ENCODE measurements around the gene RNF130. TPM values are rescaled to one million over a fixed set of nuclear protein-coding genes. Genes with fewer than 3 reads are reported as not detected.

Gene RNF130
- polyA plus RNA-seq, 1 donor from 2014 or later = 48.7 TPM

GRCh38 chr5:180080486-180081280 is 9.1 kb upstream of the RNF130 start:
- H4K20me1 ChIP-seq (ENCODE audit: insufficient read depth) = no peaks in the 10 kb centered on the region
- H3F3A ChIP-seq (ENCODE audit: insufficient read depth, low read length, poor library complexity, severe bottlenecking) = no peaks in the 10 kb centered on the region
- H3K4me2 ChIP-seq (ENCODE audit: low read length) = no peak overlapping the region
- no peak overlapping the region for H3K4me3 ChIP-seq (ENCODE audit: low read length)
- TF ChIP-seq SMC3 (conservative IDR thresholded peaks at IDR 0.05; ENCODE audit: poor library complexity) = no peak
- TF ChIP-seq EP300 (conservative IDR thresholded peaks at IDR 0.05; ENCODE audit: poor library complexity, severe bottlenecking) = no peak
- no peak for TF ChIP-seq CTCF (IDR thresholded peaks at IDR 0.05; ENCODE audit: poor library complexity, severe bottlenecking)
- TF ChIP-seq RAD21 (conservative IDR thresholded peaks at IDR 0.05) = no peak
- TF ChIP-seq POLR2AphosphoS5 (IDR thresholded peaks at IDR 0.05) = no peak
- no peak for TF ChIP-seq TAF1 (IDR thresholded peaks at IDR 0.05; ENCODE audit: low read depth)
- TF ChIP-seq EZH2 (IDR thresholded peaks at IDR 0.05; ENCODE audit: borderline replicate concordance, insufficient read depth, low read length, poor library complexity, severe bottlenecking) = no peak
- TF ChIP-seq, protein P1, sequence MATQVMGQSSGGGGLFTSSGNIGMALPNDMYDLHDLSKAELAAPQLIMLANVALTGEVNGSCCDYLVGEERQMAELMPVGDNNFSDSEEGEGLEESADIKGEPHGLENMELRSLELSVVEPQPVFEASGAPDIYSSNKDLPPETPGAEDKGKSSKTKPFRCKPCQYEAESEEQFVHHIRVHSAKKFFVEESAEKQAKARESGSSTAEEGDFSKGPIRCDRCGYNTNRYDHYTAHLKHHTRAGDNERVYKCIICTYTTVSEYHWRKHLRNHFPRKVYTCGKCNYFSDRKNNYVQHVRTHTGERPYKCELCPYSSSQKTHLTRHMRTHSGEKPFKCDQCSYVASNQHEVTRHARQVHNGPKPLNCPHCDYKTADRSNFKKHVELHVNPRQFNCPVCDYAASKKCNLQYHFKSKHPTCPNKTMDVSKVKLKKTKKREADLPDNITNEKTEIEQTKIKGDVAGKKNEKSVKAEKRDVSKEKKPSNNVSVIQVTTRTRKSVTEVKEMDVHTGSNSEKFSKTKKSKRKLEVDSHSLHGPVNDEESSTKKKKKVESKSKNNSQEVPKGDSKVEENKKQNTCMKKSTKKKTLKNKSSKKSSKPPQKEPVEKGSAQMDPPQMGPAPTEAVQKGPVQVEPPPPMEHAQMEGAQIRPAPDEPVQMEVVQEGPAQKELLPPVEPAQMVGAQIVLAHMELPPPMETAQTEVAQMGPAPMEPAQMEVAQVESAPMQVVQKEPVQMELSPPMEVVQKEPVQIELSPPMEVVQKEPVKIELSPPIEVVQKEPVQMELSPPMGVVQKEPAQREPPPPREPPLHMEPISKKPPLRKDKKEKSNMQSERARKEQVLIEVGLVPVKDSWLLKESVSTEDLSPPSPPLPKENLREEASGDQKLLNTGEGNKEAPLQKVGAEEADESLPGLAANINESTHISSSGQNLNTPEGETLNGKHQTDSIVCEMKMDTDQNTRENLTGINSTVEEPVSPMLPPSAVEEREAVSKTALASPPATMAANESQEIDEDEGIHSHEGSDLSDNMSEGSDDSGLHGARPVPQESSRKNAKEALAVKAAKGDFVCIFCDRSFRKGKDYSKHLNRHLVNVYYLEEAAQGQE (IDR thresholded peaks at IDR 0.05; ENCODE audit: borderline replicate concordance) = no peak
- TF ChIP-seq MXI1 (conservative IDR thresholded peaks at IDR 0.05; ENCODE audit: poor library complexity, severe bottlenecking) = no peak
- H3K27me3 ChIP-seq (ENCODE audit: insufficient read depth, low read depth, low read length) = no peaks in the 10 kb centered on the region
- H2AFZ ChIP-seq (ENCODE audit: low read depth, low read length) = no peak overlapping the region
- H3K9me3 ChIP-seq (ENCODE audit: low read length) = no peaks in the 10 kb centered on the region
- no peak overlapping the region for H3K9ac ChIP-seq (ENCODE audit: low read length)
- no peak overlapping the region for H3K27ac ChIP-seq (ENCODE audit: low read length)
- no peaks in the 10 kb centered on the region for H3K9me2 ChIP-seq (ENCODE audit: insufficient read depth, low read length)
- no peaks in the 10 kb centered on the region for H3K79me2 ChIP-seq (replicated peaks; ENCODE audit: insufficient read depth, low read length)
- no peaks in the 10 kb centered on the region for H3K36me3 ChIP-seq (ENCODE audit: insufficient read depth, low read length)

DNA sequence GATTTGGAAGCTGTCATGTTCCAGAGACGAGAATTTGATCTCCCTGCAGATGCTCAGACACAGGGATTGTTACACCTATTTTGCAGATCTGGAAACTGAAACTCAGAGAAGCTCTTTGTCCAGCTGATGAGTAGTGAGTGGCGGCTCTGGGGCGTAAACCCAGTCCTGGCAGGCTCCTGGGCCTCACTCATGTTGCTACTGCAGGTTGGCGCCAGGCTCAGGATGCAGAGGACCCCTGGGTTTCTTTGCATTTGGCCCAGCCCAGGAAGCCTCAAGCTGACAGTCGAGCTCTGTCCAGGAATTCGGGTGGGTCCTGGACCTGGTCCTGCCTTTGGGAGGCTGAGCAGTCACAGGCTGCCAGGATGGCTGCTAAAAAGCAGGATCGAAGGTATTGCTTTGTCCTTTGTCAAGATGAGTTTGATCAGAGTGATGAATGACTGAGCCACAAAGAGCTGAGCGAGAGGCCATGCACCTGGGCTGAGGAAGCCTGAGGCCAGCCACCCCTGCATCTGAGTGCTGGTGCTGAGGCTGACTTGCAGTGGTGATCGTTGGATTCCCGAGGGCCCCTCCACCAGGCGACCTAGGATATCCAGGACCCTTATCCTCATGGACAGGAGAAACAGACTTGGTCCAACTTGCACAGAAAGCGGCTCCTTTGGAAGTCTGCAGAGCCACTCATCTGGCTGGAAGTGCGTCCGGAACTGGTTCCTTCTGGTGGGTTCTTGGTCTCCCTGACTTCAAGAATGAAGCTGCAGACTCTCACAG is 8.3 kb upstream of the RNF130 start:
- H3K9me2 ChIP-seq (ENCODE audit: insufficient read depth, low read length) = no peaks in the 10 kb centered on the region
- H3K36me3 ChIP-seq (ENCODE audit: insufficient read depth, low read length) = no peaks in the 10 kb centered on the region
- no peak overlapping the region for H3K27ac ChIP-seq (ENCODE audit: low read length)
- H3K9ac ChIP-seq (ENCODE audit: low read length) = no peak overlapping the region
- no peak overlapping the region for H3K4me2 ChIP-seq (ENCODE audit: low read length)
- no peaks in the 10 kb centered on the region for H4K20me1 ChIP-seq (ENCODE audit: insufficient read depth)
- no peak overlapping the region for H3K4me3 ChIP-seq (ENCODE audit: low read length)
- no peaks in the 10 kb centered on the region for H3K9me3 ChIP-seq (ENCODE audit: low read length)
- H2AFZ ChIP-seq (ENCODE audit: low read depth, low read length) = no peak overlapping the region
- no peaks in the 10 kb centered on the region for H3K79me2 ChIP-seq (replicated peaks; ENCODE audit: insufficient read depth, low read length)
- no peaks in the 10 kb centered on the region for H3K27me3 ChIP-seq (ENCODE audit: insufficient read depth, low read depth, low read length)
- TF ChIP-seq SMC3 (conservative IDR thresholded peaks at IDR 0.05; ENCODE audit: poor library complexity) (no peak), MXI1 (conservative IDR thresholded peaks at IDR 0.05; ENCODE audit: poor library complexity, severe bottlenecking) (no peak), CTCF (IDR thresholded peaks at IDR 0.05; ENCODE audit: poor library complexity, severe bottlenecking) (no peak), EP300 (conservative IDR thresholded peaks at IDR 0.05; ENCODE audit: poor library complexity, severe bottlenecking) (no peak), TAF1 (IDR thresholded peaks at IDR 0.05; ENCODE audit: low read depth) (no peak)
- TF ChIP-seq, protein P1 (IDR thresholded peaks at IDR 0.05; ENCODE audit: borderline replicate concordance) = no peak
- no peaks in the 10 kb centered on the region for H3F3A ChIP-seq (ENCODE audit: insufficient read depth, low read length, poor library complexity, severe bottlenecking)

Measured in neural cell (in vitro differentiated cells).